IMR-90 (cell line): ENCODE measurements around the gene STAT4. TPM values are rescaled to one million over a fixed set of nuclear protein-coding genes. Genes with fewer than 3 reads are reported as not detected.

Source experiments
- ATAC-seq: fragments of 200-7000 bp; cut with Tn5 transposase; 2 replicates; pipeline ENCODE4 v1.9.1; 2020; ENCODE audit warnings: low read depth, mild to moderate bottlenecking, moderate library complexity
- BruUV-seq: library from RNA; stranded (reverse); fragments of 400-500 nt; replicated peaks from 2 replicates; lab custom pipeline; 2021; lab: Mats Ljungman, UMichigan
- CTCF ChIA-PET: fragments of 300-600 bp; formaldehyde crosslinking; extraction: SDS; loops from one replicate; lab custom pipeline; 2021; ENCODE audit warnings: antibody characterized with exemption; lab: Yijun Ruan, JAX
- POLR2A ChIA-PET: fragments of 300-600 bp; sonication (Branson Sonifier 250); formaldehyde crosslinking; loops from one replicate; lab custom pipeline; 2022; ENCODE audit warnings: antibody characterized with exemption; ENCODE audit not compliant: unreplicated experiment; lab: Charles Lee
- DNase-seq: peaks from one replicate; pipeline ENCODE4 v3.0.0; 2013
- H2AFZ ChIP-seq: replicated peaks from 2 replicates; pipeline ENCODE3; 2013; ENCODE audit warnings: low read length, mild to moderate bottlenecking; ENCODE audit not compliant: poor library complexity
- H2AK5ac ChIP-seq: 2 replicates; pipeline ENCODE4 v1.6.1; 2013; ENCODE audit warnings: low read depth, low read length, inconsistent platforms
- H2AK9ac ChIP-seq: replicated peaks from 2 replicates; pipeline ENCODE3; 2013; ENCODE audit warnings: mild to moderate bottlenecking, low read depth, low read length, moderate library complexity; ENCODE audit not compliant: poor library complexity
- H2BK120ac ChIP-seq: 2 replicates; pipeline ENCODE4 v1.6.1; 2013; ENCODE audit warnings: low read depth, low read length, inconsistent platforms
- H2BK15ac ChIP-seq: 3 replicates; pipeline ENCODE4 v1.6.1; 2013; ENCODE audit warnings: low read depth, low read length, inconsistent platforms
- H2BK20ac ChIP-seq: 2 replicates; pipeline ENCODE4 v1.6.1; 2013; ENCODE audit warnings: low read depth, mild to moderate bottlenecking, inconsistent platforms, low read length, moderate library complexity
- H2BK5ac ChIP-seq: 2 replicates; pipeline ENCODE4 v1.6.1; 2013; ENCODE audit warnings: mild to moderate bottlenecking, low read depth, low read length, inconsistent platforms; ENCODE audit not compliant: poor library complexity, severe bottlenecking
- H3K14ac ChIP-seq: replicated peaks from 2 replicates; pipeline ENCODE4 v1.6.1; 2013; ENCODE audit warnings: low read depth, low read length, inconsistent platforms
- H3K18ac ChIP-seq: 2 replicates; pipeline ENCODE4 v1.6.1; 2013; ENCODE audit warnings: low read depth, low read length, control low read depth
- H3K23ac ChIP-seq: 2 replicates; pipeline ENCODE4 v1.6.1; 2013; ENCODE audit warnings: low read depth, low read length, inconsistent platforms
- H3K27ac ChIP-seq: 2 replicates; pipeline ENCODE4 v1.5.1; 2013; ENCODE audit warnings: mild to moderate bottlenecking, control low read depth, low read length; ENCODE audit not compliant: insufficient read depth
- H3K27me3 ChIP-seq: 2 replicates; pipeline ENCODE4 v1.6.1; 2013; ENCODE audit warnings: low read length; ENCODE audit not compliant: control insufficient read depth, insufficient read depth
- H3K36me3 ChIP-seq: 2 replicates; pipeline ENCODE4 v1.6.1; 2013; ENCODE audit warnings: low read length, mixed read lengths; ENCODE audit not compliant: control insufficient read depth, insufficient read depth
- H3K4ac ChIP-seq: 2 replicates; pipeline ENCODE4 v1.6.1; 2013; ENCODE audit warnings: low read depth, low read length, inconsistent platforms
- H3K4me1 ChIP-seq: 2 replicates; pipeline ENCODE4 v1.6.1; 2013; ENCODE audit warnings: low read length, mixed read lengths; ENCODE audit not compliant: control insufficient read depth, insufficient read depth
- H3K4me2 ChIP-seq: 2 replicates; pipeline ENCODE4 v1.6.1; 2013; ENCODE audit warnings: low read depth, mild to moderate bottlenecking, control low read depth, low read length, moderate library complexity
- H3K4me3 ChIP-seq: 2 replicates; pipeline ENCODE4 v1.5.1; 2013; ENCODE audit warnings: low read depth, mild to moderate bottlenecking, control low read depth, low read length, moderate library complexity; ENCODE audit not compliant: insufficient read depth
- H3K56ac ChIP-seq: 2 replicates; pipeline ENCODE4 v1.6.1; 2013; ENCODE audit warnings: low read length, inconsistent platforms; ENCODE audit not compliant: insufficient read depth; ENCODE audit errors: extremely low read depth
- H3K79me1 ChIP-seq, 2 experiments: 2 replicates each; pipeline ENCODE4 v1.6.1; 2013; ENCODE audit warnings: low read length in 2 of 2, inconsistent platforms in 1 of 2, low read depth in 1 of 2
- H3K9ac ChIP-seq: 2 replicates; pipeline ENCODE4 v1.6.1; 2013; ENCODE audit warnings: low read depth, low read length, control low read depth
- H3K9me1 ChIP-seq: 2 replicates; pipeline ENCODE4 v1.6.1; 2013; ENCODE audit warnings: low read length, inconsistent platforms; ENCODE audit not compliant: insufficient read depth
- H3K9me3 ChIP-seq: 2 replicates; pipeline ENCODE4 v1.6.1; 2013; ENCODE audit warnings: low read length; ENCODE audit not compliant: control insufficient read depth, insufficient read depth
- H4K20me1 ChIP-seq: 2 replicates; pipeline ENCODE4 v1.6.1; 2013; ENCODE audit warnings: low read length, inconsistent platforms; ENCODE audit not compliant: insufficient read depth
- H4K5ac ChIP-seq: 2 replicates; pipeline ENCODE4 v1.6.1; 2013; ENCODE audit warnings: mild to moderate bottlenecking, low read depth, low read length, control low read depth
- H4K8ac ChIP-seq, 2 experiments: 2 replicates each; pipeline ENCODE4 v1.6.1; 2013; ENCODE audit warnings: low read depth in 2 of 2, low read length in 2 of 2, control low read depth in 1 of 2, inconsistent platforms in 1 of 2
- H4K91ac ChIP-seq: 2 replicates; pipeline ENCODE4 v1.6.1; 2013; ENCODE audit warnings: low read depth, low read length, inconsistent platforms; ENCODE audit not compliant: insufficient read depth
- BHLHE40 ChIP-seq: fragments of 150-350 bp; IDR thresholded peaks from 2 replicates; pipeline ENCODE4 v1.6.1; 2016; ENCODE audit warnings: mild to moderate bottlenecking, low read depth, low read length
- FOS ChIP-seq: fragments of 150-350 bp; IDR thresholded peaks from 2 replicates; pipeline ENCODE4 v1.6.1; 2016; ENCODE audit warnings: low read depth, low read length
- WGBS, 2 experiments: methylation state at CpG; one replicate each; pipeline versions ENCODE4 v1.1.5 to v1.1.7; 2013; ENCODE audit warnings: missing lambda C conversion rate in 2 of 2; ENCODE audit not compliant: insufficient read length in 1 of 2; ENCODE audit errors: extremely low coverage in 2 of 2; 5-methylcytosine and 5-hydroxymethylcytosine counted together
- dilution Hi-C: fragments of 300-500 bp; cut with HindIII; formaldehyde crosslinking; loops from one replicate; pipeline ENCODE4 v1.14.3; 2018; ENCODE audit warnings: low sequenced_read_pairs; ENCODE audit not compliant: unreplicated experiment
- in situ Hi-C: fragments of 300-500 bp; cut with MboI; formaldehyde crosslinking; loops from 3 replicates; pipeline ENCODE4 v1.14.3; 2019; ENCODE audit warnings: low sequenced_read_pairs, inconsistent platforms, mixed read lengths
- intact Hi-C: fragments of 100-400 bp; cut with micrococcal nuclease; formaldehyde crosslinking; loops from 2 replicates; pipeline ENCODE4 v1.10.0; 2022
- polyA plus RNA-seq, 3 experiments: library from polyadenylated mRNA; depleted of rRNA; stranded (reverse); fragments of >200 nt; gene quantifications; 2 replicates each; pipeline ENCODE4 v1.2.3, GENCODE V29; 2012; ENCODE audit warnings: low replicate concordance in 1 of 3
- total RNA-seq: library from RNA; depleted of rRNA; stranded (reverse); fragments of >200 nt; gene quantifications from 2 replicates; pipeline ENCODE4 v1.2.3, GENCODE V29; 2012

The STAT4 gene
- total and polyA plus RNA-seq, 2 of the 4 experiments (the other 2 are of a cell fraction): 0.36 to 0.48 TPM

DNA sequence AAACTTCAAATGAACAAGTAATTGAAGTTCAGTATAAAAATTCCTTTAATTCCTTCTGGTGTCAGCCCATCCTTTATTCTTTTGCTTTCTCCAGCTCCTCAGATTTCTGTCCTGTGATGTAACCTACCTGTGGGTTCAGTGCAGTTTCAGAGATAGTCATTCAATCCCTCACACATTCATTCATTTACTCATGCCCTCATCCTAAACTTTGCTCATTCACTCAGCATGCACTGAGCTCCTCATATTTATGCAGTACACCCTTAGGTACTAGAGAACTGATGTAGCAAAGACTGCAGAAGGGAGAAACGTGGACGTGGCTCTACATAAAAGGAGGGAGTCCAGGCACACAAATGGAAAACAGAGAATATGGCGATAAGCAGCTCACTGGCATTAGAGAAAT lies 91.5 kb downstream of the STAT4 start:
- no peaks in the 10 kb centered on the region for H3K36me3 ChIP-seq
- H2BK15ac ChIP-seq: no peak overlapping the region
- in situ Hi-C loops (loop anchor here (10.0 kb wide), 1 partner anchor 435 kb away; no protein-coding TSS in a partner anchor), dilution Hi-C loops (no loop called here), intact Hi-C loops (no loop called here)
- DNase-seq (no peak), ATAC-seq (no peak)
- no peak overlapping the region for H2BK5ac ChIP-seq
- H4K91ac ChIP-seq: no peak overlapping the region
- H3K18ac ChIP-seq: no peak overlapping the region
- no peak overlapping the region for H3K4me3 ChIP-seq
- no peak for TF ChIP-seq FOS
- no peak for TF ChIP-seq BHLHE40
- H4K8ac ChIP-seq: no peak overlapping the region
- H3K9me3 ChIP-seq: no peaks in the 10 kb centered on the region
- H3K56ac ChIP-seq: no peak overlapping the region
- ChIA-PET CTCF (interaction anchor here (1.1 kb wide), 1 partner anchor 96 kb away, joined by 3 read pairs; no protein-coding TSS in a partner anchor), POLR2A (no interaction called here)
- WGBS, 2 experiments: no CpG with 5 or more reads among the region's 3 CpGs
- no peak overlapping the region for H2BK20ac ChIP-seq
- no peak overlapping the region for H2AK9ac ChIP-seq
- no peak overlapping the region for H2AK5ac ChIP-seq
- no peaks in the 10 kb centered on the region for H4K20me1 ChIP-seq
- no peaks in the 10 kb centered on the region for H3K9me1 ChIP-seq
- no peaks in the 10 kb centered on the region for H3K27me3 ChIP-seq
- H4K5ac ChIP-seq: no peak overlapping the region
- H2AFZ ChIP-seq: no peak overlapping the region
- no TSS peak for BruUV-seq
- H2BK120ac ChIP-seq: no peak overlapping the region
- no peak overlapping the region for H3K4ac ChIP-seq
- H3K23ac ChIP-seq: no peak overlapping the region; the same call in 1 of the 2 replicates
- H3K4me1 ChIP-seq: no peaks in the 10 kb centered on the region
- no peaks in the 10 kb centered on the region for H3K79me1 ChIP-seq
- H3K4me2 ChIP-seq: no peak overlapping the region
- H3K27ac ChIP-seq: no peak overlapping the region
- H3K9ac ChIP-seq: no peak overlapping the region
- H3K14ac ChIP-seq: no peak overlapping the region
